NCI-H524 treated with DMSO at 0.1 percent for 48 hours (cell line): Measurements from ENCODE around the gene PTDSS2.
"Not testable (repeated sequence)": the region's sequence is repeated elsewhere in the genome, so short reads cannot be mapped to it uniquely, and the experiment has no call there.

Experiments
- DNase-seq: peaks from one replicate; lab custom pipeline; 2025; lab: John Stamatoyannopoulos, UW

Gene PTDSS2

DNA sequence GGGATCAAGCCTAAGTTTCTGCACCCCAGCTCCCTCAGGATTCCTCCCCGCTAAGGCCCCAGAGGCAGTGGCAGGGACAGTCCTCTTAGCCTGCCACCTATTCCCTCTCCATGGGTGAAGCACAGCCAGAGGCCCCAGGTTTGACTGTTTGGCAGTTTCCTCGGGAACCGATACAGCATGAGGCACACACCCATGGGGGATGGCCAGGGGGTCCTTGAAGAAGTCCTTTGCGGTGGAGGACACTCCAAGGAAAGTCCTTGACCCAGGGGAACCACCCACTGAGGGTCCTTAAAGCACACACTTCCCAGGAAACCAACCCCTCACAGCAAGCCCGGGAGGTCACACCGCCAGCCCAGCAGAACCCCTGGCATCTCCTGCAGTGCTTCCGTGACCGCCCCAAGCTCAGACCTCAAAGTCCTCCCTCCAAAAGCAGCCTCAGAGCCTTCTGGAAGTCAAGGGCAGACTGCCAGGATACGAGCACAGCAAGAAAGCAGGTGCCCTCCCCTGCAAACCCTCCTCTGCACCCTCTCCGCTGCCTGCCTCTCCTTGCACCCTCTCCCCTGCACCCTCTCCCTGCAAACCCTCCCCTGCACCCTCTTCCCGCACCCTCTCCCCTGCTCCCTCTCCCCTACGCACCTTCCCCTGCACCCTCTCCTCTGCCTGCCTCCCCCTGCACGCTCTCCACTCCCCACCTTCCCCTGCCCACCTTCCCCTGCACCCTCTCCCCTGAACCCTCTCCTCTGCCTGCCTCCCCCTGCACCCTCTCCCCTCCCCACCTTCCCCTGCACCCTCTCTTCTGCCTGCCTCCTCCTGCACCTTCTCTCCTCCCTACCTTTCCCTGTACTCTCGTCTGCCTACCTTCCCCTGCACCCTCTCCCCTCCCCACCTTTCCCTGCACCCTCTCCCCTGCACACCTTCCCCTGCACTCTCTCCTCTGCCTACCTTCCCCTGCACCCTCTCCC is 36.7 kb upstream of the PTDSS2 start:
- no peak for DNase-seq

DNA sequence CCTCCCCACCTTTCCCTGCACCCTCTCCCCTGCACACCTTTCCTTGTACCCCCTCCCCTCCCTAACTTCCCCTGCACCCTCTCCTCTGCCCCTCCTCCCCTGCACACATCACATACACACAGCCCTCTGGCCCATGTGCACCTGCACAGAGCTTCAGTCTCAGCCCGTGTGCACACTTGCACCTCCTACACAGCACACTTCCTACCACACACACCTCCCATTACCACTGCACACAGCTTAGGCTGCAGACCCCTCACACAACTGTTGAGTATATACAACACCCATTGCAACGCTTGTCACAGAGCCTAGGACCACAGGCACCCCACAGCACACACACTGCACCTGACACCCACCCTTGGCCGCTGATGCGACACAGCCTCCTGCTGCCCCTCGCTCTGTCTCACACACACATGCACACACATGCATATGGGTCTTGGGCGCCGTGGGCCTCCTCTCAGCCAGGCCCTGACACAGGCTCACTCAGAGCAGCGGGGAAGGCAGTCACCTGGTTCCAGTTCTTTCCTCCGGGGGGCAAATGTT is 35.7 kb upstream of the PTDSS2 start:
- DNase-seq = no peak

GRCh38 chr11:415640-416041 is 34.4 kb upstream of the PTDSS2 start:
- no peak for DNase-seq

GRCh38 chr11:416051-416756 is 33.9 kb upstream of the PTDSS2 start:
- DNase-seq = no peak

DNA sequence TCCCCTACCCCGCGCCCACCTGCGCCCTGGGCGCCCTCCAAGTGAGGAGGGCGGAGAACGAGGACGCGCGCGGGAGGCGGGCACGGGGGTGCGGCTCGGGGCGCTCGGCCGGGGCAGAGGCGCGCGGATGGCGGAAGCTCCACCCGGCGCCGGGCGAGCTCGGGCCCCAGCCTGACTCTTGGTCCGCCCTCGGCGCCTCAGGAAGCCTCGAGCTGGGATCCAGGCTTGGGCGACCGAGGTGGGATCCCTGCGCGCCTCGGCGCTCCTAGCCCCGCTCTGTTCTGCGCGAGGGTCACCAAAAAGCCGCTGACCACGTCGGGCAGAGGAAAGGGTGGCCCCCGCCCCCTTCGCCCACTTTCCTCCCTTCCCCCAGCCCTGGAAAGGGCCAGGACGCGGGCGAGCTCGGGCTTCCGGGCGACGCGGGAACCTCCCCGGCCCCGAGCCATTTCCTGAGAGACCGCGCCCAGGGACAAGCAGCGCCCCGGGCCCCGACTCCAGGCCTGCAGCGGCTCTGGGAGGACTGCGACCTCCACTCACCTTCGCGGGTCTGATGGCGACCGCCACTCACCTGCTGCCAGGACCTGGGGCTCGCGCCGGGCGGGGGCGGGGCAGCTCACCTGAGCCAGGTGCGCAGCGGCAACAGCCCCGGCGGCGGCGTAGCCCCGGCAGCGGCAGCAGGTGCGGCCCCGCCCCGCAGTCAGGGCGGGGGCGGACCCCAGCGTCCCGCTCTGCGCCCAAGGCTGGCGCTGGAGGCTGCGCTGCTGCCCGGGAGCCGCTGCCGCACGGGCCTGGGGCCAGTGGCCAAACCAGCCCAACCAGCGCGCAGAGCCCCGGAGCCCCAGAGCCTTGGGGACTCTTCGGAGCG is 33.1 kb upstream of the PTDSS2 start:
- no peak for DNase-seq

DNA sequence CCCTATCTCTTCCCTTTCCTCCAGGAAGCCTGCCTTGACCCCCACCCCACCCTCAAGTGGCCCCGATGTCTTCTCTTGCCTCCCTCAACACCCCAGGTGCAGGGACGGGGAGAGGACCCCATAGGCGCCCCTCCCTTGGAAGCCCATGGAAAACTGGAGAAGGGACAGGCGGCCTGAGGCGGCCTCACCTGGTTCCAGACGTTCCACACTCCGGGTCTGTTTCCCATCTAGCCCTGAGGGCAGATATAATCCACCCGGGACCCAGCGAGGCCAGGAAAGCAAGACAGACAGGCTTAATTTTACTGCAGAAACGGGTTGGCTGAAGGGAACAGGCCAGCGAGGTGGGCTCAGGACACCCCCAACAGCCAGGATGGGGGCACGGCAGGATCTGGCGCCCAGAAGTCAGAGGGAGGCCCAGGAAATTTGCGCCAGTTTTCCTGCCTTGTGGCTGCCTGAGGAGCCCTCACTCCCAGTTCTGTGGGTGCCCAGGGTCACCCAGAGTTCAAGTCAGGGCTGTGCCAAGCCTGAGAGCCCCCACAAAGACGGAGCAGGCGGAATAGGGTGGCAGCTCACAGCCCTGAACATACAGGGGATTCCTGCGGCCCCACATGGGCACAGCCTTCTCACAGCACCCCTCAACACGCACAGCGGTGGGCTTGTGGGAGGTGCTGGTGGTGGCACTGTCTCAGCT is 32.3 kb upstream of the PTDSS2 start:
- DNase-seq = no peak

- DNase-seq = no peak
These were observed 31.5 kb upstream of the PTDSS2 start for GRCh38 chr11:418343-419247.

- no peak for DNase-seq
These were observed 30.7 kb upstream of the PTDSS2 start for GRCh38 chr11:419248-420005.

GRCh38 chr11:420054-420910 is 29.8 kb upstream of the PTDSS2 start:
- DNase-seq = no peak

- no peak for DNase-seq
These were observed 29.2 kb upstream of the PTDSS2 start for GRCh38 chr11:420911-421321.

DNA sequence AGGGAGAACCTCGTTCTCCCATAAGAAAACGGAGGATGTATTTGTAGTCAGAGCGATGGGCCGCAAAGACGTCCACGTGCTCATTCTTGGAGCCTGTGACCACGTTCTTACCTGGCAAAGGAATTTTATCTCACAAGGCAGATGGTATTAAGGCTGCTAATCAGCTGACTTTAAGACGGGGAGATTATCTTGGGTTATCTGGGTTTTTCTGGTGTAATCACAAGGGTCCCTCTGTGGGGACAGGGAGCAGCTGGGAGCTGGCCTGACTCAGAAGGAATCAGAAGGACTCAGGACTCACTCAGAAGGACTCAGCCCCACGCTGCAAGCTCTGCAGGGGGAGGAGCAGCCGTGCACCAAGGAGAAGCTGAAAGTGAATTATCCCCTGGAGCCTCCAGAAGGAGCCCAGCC is 27.8 kb upstream of the PTDSS2 start:
- no peak for DNase-seq

DNA sequence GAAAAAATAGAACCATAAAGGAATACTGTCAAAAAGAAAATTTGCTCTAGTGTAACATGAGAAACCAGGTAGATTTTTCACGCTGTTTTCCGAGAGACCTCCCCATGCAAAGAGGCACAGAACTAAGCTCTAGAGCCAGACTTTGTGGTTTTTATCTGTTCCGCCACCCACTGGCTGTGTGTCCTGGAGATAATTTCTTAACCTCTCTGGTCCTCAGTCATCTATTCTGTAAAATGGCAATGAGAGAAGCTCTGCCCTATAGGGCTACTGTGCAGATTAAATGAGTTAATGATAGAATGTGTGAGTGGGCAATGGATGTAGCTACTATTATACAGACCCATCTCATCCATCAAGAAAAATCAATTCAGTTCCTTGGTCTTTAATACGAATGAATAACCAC is 25.8 kb upstream of the PTDSS2 start:
- no peak for DNase-seq

DNA sequence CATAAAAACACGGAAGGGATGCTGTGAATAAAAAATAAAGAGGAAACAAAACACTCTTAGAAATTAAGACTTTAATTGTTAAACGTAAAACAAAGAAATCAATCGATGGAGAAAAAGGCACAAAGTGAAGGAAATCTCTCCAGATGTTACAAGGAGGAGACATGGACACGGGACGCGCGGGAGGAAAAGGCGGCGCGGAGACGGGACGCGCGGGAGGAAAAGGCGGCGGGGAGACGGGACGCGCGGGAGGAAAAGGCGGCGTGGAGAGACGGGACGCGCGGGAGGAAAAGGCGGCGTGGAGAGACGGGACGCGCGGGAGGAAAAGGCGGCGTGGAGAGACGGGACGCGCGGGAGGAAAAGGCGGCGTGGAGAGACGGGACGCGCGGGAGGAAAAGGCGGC is 25.3 kb upstream of the PTDSS2 start:
- not testable (repeated sequence) for DNase-seq

DNA sequence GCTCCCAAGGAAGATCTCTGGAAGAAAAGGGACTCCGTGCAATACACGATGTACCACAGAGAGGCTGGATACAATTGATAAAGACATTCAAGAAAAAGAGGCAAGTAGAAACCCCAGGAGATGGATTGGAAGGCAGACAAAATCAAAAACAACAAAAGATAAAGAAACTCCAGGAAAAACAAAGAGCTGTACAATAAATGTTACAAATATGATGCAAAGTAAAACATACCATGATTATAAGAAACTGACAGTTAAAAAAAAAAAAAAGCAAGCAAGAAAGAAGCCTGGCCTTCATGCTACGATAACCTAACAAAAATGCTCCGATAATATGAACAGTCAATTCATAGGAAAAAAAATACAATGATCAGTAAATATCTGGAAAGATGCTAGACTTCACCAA is 24.8 kb upstream of the PTDSS2 start:
- DNase-seq = no peak

DNA sequence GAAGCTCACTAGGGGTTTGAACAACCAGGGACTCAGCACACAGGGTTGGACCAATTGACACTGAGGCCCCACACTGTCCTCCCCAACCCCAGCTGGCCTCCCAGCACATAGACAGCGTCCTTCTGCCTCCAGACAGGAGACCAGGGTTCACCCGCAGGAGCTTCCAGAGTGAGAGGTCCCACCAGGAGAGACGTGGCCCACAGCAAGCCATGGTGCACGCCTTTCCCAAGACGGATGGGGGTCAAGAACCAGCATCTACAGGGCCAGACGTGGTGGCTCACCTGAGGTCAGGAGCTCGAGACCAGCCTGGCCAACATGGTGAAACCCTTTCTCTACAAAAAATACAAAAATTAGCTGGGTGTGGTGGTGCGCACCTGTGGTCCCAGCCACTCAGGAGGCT is 23.2 kb upstream of the PTDSS2 start:
- no peak for DNase-seq

DNA sequence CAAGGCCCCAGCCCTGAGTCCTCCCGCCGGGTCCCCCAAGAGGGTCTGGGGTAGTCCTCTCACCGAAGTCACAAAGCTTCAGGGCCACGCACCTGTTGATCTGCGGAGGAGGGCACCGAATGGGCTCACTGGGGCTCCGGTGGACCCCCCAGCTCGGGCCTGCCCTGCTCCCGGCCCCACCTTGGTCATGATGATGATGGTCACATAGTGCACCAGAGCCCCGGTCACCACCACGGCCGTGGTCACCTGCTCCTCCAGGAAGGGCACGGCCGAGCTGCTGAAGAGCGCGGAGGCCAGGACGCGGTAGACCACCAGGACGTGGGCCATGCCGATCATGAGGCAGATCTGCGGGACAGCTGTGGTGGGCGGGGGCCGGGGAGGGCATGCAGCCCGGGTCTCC is 21.8 kb upstream of the PTDSS2 start:
- DNase-seq = no peak

GRCh38 chr11:429391-429790 is 20.7 kb upstream of the PTDSS2 start:
- no peak for DNase-seq

DNA sequence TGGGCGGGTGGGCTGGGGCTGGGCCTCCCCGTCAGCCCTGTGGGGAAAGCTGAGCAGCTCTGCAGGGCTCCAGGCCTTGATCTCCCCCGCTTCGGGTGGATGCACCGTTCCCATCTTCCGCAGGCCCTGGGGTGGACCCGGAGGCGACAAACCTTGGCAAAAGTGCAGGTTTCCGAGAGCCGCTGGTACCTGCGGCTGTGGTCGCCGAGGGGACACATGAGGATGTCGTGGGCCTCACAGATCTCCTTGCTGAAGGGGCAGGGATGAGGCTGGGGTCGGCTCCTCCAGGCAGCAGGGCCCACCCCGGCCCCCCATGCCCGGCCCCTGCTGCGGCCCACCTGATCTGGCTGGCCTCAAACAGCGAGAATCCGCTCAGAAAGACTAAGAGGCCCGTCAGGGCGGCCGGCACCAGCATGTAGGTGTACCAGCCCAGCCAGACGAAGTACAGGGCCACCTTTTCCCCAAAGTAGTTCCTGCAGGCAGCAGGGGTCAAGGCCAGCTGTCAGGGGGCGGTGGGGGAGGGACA is 20.1 kb upstream of the PTDSS2 start:
- no peak for DNase-seq
